ELR (cell line): ENCODE measurements around the gene PRICKLE1.

Experiments used
- DNase-seq: peaks from one replicate; pipeline ENCODE4 v3.0.0-alpha.2; 2015; ENCODE audit warnings: low read depth

Gene PRICKLE1

DNA sequence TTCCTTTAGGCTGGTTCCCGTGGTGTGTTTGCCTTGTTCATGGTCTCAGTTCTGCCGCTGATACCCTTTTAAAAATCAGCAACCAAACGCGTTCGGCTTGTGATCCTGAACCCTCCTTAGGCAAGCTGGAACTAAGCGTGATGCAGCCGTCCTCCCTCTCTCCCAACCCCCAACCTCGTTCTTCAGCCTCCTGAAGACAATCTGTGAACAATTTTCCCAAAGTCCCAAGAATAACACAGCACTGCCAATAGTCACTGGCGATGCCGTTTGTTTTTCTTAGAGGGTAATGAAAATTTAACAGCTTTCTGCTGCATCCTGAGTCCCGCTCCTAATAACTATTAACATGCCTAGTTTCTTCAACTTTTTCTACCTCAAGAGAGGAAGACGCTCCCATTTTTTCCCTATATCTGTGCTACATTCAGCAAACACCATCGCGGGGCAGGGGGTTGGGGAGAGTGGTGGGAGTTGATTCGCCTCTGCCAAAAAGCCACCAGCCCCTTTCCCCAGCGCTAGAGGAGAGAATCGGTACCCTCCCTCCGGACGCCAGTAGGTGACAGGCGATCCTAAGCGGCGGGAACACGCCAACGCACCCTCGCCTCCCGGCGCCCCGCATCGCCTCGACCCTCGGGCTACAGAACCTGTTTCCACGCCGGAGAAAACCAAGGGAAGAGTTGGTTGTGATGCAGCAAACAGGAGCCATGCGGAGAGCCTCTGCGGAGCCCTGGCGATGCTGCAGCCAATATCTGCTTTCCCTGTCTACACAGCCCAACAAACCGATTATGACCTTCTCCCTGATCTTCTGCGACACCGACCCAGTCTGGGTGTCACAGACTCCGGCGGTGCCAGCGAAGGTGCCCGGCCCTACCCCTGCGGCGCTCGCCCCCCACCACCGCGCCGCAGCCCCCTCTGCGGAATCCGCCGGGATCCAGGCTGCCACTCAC lies 752 bp downstream of the PRICKLE1 start:
- peak; percentile 51 for DNase-seq

DNA sequence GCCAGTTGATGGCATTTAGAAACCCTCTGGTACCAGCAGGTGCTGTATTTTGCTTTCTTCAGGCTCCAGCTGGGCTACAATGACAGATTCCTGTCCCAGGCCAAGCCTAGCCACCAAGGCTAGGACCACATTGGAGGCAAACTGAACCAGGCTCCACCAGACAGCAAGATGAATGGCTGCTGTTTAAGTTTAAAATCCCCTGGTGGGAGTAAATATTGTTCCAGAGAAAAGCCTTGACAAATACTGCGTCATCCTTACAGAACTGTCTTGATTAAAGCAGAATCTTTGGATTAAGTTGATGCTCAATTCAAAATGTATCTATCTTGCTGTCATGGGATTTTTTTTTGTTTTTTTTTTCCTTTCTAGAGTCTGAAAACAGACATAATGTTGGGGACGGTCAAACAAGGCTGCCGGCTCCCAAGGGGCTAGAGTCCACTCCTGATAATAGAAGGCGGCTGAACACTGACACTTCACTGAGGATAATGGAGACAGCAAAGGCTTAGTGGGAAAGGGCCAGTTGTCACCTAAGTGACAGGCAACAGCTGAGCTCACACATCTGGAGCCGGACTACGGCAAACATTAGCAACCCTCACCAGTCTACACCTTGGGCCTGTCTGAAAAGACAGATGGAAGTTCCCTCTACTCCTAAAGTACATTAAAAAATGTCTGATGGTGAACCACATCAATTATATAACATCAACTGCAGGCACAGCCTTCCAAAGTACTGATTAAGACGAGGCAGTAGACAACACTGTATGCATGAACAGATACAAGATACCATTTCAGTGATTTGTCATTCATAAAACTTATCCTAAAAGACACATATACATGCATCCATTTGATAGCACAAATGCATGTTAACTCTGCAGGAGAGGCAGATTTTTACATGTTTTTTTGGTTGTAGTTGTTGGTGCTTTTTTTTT lies 1.7 kb downstream of the PRICKLE1 start:
- no peak for DNase-seq

DNA sequence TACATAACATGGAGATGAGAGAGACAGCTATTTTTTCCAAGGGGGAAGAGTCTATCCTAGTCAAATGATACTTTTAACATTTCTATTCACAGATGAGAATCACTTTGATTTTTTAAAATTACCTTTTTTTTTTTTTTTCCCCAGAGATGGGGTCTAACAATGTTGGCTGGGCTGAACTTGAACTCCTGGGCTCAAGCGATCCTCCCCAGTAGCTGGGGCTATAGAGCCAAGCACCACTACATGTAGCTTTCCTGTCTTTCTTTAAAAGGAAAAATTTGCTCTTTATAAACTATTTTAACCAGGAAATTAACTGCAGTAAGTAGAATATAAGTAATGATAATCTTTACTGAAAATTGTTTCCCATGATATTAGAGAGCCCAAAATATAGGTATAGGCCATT lies 3.3 kb downstream of the PRICKLE1 start:
- no peak for DNase-seq

DNA sequence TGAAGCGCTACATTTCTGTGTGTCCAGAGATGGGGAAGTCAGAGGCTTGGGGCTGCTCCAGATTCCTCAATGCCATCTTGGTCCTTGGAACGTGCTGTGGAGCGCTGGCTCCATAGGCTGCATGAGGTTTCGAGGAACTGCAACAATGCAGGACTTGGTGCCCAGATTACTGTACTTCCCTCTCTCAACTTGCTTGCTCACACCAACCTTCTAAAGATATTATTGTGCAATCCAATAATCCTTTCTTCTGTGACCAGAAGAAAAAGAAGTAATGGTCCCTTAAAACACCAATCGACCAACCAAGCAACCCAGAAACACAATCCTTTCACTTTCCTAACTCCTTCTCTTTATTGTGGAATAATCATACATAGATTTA lies 3.7 kb downstream of the PRICKLE1 start:
- DNase-seq = no peak

DNA sequence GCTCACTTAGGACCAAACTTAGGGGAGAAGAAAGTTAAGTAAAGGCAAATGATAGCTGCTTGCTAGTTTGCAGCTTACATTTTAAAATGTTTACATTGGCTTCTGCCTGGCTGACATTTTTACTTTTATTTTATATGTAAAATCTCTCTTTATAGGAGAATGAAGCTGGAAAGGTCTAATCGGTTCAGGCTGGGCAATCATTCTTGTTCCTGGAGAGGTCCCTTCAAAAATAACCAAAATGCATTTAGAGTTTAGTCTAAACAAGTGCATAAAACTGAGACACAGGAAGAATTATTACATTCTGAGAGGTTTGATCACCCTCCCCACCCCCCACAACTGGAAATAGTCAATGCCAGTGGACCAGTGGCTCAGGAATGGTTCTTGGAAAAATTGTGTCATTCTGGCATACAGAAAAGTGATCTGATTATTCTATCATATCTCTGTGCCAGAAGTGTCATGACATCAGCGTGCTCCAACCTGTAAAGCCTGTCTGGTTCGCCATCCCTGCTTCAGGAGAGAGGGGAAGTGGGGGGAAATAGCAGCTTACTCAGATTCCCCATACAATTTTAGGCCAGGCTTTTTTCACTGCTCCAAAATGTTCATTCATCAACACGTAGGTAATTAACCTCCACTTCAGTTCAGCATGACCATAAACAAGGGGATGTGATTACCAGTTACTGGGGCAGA lies 4.2 kb downstream of the PRICKLE1 start:
- DNase-seq = no peak

DNA sequence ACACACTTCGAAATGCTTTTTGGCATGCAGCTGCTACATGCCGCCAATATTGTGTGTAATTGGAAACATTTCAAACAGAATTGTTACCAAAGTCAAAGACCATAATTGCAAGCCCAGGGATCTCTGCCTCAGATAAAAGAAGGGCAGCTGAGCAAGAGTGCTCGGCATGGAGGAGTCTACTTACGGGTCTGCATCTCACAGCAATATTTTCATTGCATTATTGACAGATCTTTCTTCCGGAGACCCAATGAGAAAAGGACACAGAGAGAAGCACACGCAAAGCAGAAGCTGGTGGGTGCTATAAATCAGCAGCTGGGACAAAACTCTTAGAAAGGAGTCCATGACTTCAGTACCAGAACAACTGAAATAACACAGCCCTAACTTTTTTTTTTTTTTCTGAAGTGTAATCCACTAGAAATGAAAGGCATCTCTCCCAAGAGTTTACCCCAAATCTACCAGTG lies 4.9 kb downstream of the PRICKLE1 start:
- no peak for DNase-seq

DNA sequence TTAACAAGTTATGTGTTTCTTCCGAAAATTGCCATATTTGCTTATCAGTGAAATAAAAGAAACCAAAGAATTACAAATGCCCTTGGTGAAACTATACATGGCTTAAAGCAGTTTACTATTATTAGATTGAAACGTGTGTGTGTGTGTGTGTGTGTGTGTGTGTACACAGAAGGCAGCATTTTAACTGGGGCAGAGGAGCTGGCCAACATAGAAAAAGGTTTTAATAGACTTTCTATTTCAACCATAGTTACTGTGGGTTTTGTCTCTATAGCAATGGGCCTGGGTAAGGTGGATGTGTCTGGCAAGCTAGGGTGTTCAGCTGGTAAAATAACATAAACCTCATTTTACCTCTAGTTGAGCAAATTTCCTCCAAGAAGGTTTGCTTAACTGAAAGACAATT lies 6.5 kb downstream of the PRICKLE1 start:
- no peak for DNase-seq

DNA sequence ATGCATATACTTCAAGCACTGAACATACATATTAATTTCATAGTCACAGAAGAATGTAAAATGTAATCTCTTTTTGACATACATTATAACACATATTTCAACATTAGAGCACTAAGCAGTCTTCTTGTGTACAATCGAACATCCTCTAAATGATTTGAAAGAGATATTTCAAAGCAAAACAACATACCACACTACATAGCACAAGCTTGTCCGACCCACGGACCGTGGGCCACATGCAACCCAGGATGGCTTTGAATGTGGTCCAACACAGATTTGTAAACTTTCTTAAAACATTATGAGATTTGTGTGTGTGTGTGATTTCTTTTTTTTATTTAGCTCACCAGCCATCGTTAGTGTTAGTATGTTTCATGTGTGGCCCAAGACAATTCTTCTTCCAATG lies 7.0 kb downstream of the PRICKLE1 start:
- DNase-seq = no peak

DNA sequence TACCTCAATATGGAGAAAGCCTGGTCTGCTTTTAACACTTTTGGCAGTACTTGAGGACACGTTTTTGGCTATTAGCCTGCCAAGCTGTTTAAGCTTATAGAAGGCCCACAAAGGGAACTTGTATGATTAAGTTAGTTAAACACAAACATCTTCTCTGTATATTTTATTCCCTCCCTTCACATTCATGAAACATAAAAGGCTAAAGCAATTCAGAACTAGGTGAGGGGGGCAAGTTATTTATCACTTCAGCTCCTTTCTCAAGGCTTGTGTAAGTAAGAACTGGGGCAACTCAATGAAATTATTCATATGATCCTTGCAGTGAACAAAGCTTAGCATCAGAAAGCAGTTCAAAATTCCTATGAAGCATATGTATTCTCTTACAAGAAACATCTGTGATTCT lies 7.5 kb downstream of the PRICKLE1 start:
- no peak for DNase-seq

DNA sequence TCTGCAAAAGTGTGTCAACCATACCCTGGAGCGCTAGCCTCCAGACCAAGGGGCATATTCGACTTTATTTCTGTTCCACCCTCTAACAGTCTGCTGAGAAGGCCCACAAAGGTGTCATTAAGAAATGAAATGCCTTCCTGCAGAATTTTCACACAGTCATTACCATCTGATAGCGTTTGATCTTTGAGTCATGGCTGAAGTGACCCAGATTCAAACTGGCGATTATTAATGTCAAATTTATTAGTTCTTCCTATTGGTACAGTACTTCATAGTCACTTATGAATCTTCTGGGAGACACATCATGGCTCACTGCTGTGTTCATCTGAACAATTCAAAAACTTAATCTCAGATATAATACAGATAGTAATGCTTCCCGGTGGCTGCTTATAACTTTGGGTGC lies 13.2 kb downstream of the PRICKLE1 start:
- no peak for DNase-seq

DNA sequence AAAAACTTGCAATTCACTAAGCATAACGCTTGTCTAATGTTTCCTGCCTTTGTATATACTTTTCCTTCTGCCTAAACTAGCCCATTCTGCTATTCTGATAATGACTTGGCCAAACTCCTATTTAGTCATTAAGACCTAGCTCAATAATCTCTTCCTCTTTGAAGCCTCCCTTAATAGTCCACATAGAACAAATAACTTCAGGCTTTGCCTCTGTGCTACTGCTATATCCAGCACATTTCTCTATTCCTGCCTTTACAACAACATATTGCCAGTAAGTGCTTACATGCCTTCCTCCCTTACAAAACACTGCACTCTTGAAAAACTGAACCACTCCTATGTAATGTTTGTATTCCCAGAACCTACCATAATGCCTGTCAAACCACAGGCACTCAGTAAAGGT lies 13.8 kb downstream of the PRICKLE1 start:
- DNase-seq = no peak

DNA sequence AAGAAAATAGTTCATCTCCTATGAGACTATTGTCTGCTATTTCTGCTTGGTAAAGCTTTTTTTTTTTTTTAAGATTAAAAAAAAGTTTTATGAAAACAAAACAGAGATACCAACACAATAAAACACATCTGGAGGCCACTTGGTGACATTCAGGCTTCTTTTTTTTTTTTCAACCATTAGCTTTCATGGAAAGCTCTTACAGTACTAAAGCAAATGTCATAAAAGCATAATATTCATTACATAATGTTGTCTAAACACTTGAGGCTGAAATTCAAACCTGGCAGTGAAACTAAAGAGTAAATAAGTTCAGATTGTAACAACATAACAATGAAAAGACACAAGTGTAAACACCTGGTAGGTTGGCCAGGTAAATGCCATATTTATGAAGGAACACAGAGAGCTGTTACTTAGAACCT lies 14.7 kb downstream of the PRICKLE1 start:
- no peak for DNase-seq

DNA sequence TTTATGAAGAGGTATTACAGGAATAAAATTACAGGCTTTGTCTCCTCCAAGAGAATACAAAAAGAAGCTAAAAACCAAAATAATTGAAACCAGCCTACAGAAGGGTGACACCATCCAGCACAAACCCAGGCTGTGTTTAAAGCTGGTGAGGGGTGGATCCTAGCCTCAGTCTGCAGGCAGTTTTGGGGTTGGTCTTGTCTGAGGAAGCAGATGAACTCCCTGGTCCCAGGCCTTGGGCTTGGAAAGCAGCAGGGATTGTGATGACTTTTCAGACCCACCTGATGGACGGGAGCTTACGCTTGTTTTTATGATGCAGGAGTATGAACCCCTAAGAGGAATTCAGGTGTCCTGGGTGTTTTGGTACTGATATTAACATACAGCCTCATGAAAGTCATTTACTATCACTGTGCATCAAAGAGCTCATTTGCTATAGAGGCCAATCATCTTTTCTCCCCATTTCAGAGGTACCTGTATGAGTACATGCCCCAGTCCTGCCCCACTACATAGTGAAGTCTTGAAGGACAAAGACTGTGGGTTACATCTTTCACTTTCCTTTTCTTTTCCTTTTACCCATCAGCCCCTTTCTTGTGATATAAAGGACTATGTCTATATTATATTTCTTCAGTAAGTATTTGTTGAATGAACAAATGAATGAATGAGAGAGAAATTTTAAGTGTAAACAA lies 18.1 kb downstream of the PRICKLE1 start:
- DNase-seq = no peak

DNA sequence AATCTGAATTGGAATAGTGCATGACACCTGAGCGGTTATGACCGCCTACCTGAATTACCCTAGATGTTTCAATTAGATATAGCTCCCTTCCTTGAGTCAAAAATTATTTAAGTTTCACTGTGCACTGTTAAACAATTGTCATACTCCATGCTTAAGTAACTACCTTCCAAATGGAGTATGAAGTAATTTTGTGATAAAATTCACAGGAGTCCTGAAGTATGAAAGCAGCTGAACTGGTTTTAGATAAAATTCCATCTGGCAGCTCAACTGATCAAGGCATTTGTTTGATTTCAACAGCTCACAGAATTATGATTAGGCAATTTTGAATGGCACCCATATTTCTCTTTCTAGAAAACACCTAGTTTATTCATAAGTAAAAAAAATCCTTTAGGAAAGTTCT lies 19.5 kb downstream of the PRICKLE1 start:
- DNase-seq = no peak

DNA sequence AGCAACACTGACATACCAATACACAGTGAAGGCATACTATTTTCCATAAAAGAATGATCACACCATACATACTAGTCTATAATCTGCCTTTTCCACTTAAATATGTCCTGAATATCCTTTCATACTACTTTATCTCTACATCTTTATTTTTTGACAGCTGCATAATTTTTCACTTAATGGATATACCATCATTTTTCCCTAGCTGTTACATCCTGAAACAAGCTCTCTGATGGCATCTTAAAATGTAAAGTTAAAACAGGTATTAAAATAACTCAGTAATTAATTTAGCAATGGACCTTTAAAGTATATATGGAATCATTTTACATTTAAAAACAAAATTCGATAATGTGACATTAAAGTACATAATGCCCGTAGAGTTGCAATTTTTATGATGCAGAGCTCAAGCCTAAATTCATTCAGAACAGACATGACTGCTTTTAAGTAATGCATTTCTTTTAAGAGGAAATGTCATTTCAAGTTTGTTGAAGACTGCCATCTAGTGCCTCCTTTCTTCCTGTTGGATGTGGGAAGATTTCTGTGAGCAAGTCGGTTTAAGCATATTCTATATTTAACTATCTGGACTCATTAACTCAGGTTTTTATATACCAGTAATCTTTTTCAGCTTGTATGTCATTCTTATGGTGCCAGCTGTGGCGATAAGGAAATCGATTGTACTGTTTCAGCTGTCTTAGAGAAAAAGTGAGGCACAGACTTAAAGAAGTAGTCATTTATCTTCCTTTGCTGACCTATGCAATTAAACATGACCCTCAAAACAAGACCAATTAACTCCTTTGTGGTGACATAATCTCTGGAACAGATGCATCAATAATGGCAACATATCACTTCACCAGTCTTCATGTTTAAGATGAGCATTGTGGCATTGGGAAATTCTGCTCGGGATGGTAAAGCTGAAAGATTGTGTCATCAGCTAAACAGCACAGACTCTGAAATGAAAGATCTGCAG lies 20.3 kb downstream of the PRICKLE1 start:
- DNase-seq = peak; percentile 67

DNA sequence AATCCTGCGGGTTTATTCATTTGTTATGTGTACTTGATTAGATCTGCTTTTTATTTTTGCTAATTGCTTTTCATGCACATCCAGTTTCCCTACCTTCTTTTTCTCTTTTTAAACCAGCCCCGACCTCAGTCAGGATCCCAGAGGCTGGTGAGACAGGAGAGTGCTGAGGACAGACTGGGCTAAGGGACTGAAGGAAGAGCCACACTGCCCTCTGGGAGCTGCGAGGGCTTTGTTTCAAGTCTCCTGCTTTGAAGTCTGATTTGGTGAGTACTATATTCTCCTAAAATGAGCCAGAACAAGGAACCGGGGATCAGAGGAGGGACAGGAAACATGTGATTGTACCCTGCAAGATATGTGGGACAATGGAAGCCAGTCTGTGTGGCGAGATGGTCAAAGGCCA lies 23.9 kb downstream of the PRICKLE1 start:
- no peak for DNase-seq

DNA sequence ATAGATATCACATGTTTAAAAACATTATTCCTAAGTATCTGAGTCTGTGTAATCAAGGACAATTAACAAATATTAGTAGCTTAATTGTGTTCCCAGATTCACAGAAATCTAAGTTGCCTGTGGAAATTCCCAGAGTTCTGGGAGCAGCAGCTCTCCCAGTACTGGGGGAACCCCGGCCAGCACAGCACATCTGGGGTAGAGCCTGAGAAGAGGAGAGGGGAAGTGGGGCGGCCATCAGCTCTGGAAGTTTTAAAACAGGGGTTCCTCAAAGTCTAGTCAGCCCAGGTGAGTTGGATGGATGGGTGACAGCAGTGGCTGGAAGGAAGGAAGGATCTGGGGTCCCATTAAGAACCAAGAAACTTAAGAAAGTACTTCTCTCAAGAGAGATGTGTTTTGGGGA lies 24.6 kb downstream of the PRICKLE1 start:
- no peak for DNase-seq

DNA sequence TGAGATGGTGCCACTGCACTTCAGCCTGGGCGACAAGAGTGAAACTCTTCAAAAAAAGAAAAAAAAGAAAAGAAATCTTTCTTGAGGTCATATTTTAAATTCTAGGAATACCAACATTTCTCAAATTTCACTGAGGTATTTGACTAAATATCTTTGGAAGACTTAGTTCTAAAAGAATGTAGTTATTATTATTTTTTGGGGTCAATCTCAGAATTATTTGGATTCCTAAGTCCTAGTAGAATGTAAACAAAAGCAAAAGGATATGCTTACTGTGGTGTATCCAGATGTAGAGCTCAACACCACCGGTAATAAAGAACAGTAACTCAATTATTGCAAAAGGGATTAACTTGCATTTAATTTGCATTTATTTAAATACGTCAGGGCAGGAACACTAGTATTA lies 25.0 kb downstream of the PRICKLE1 start:
- DNase-seq = peak; percentile 52

DNA sequence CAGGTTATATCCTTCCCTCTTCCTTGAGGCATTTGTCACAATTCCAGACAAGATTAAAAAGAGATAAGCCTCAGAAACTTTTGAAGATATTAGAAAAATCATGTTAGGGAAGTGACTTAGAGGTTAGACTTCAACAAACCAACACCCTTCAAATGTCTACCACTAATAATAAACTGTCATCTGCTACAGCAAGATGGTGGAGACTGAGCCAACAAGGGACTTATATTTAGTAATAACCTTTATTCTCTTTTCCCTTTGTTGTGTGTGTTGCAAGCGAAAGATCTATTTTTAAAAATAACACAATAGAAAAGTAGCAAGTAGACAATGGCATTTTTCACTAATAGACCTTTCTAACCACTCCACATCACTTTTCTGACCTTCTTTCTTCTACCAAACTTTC lies 28.6 kb downstream of the PRICKLE1 start:
- no peak for DNase-seq

DNA sequence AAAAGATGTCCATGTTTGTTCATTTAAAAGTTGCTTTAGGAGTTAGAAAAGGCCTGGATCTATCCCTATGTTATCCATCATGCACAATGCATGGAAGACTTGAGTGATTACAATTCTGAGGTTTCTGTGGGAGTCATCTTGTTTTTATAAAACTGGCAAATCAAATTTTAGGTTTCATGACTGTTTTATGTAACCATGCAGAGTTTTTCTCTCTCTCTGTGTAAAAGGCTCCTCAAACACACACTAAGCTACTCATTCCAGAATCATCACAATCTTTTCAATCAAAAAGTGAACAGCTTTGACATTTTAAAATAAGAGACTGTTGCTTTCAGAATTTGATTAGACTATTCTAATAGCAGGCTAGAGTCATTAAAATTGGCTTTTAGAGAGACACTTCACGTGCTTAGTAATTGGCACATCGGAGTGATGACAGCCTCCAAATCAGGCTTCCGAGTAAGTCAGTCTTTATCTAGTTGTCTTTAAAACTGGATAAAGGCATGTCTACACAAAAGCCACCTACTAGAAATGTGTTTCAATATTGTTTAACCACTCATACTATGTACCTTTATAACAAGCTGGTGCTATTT lies 31.9 kb downstream of the PRICKLE1 start:
- DNase-seq = no peak
